Endothelial cell of umbilical vein (primary cell): ENCODE data around the gene OPTC. TPM values are rescaled to one million over a fixed set of nuclear protein-coding genes. Genes with fewer than 3 reads are reported as not detected.

Experiments
- BruUV-seq: library from RNA; stranded (reverse); fragments of 400-500 nt; replicated peaks from 2 replicates; lab custom pipeline; 2021; lab: Mats Ljungman, UMichigan
- CTCF ChIA-PET: fragments of 300-600, 350-600 bp; sonication (Branson Sonifier 250); formaldehyde crosslinking; loops from one replicate; lab custom pipeline; 2021; ENCODE audit warnings: antibody characterized with exemption, inconsistent platforms; lab: Charles Lee
- POLR2A ChIA-PET: fragments of 300-600, 350-600 bp; sonication (Branson Sonifier 250); formaldehyde crosslinking; loops from one replicate; lab custom pipeline; 2021; ENCODE audit warnings: antibody characterized with exemption, inconsistent platforms; lab: Charles Lee
- DNase-seq: peaks from one replicate; pipeline ENCODE4 v3.0.0-alpha.2; 2011; ENCODE audit warnings: low read depth, low spot score
- FAIRE-seq: peaks from 2 replicates; lab custom pipeline; 2011; peaks lifted over from hg19 to GRCh38; lab: Jason Lieb, UNC
- H2AFZ ChIP-seq: 2 replicates; pipeline ENCODE4 v1.6.0; 2012; ENCODE audit warnings: low read depth, low read length, control low read depth, inconsistent platforms
- H3K27ac ChIP-seq: 2 replicates; pipeline ENCODE4 v1.5.1; 2011; ENCODE audit warnings: low read depth, mild to moderate bottlenecking, control low read depth, low read length, moderate library complexity; ENCODE audit not compliant: insufficient read depth
- H3K27me3 ChIP-seq, 2 experiments: 2 replicates each; pipeline versions ENCODE4 v1.6.0 to v1.6.1; 2011; ENCODE audit warnings: low read length in 2 of 2, mixed read lengths in 1 of 2; ENCODE audit not compliant: control insufficient read depth in 2 of 2, insufficient read depth in 2 of 2
- H3K36me3 ChIP-seq, 2 experiments: 2 replicates in 1 of 2; 3 replicates in 1 of 2; pipeline ENCODE4 v1.5.1; 2011; ENCODE audit warnings: low read length in 2 of 2, mild to moderate bottlenecking in 1 of 2, moderate library complexity in 1 of 2; ENCODE audit not compliant: control insufficient read depth in 2 of 2, insufficient read depth in 2 of 2; ENCODE audit errors: extremely low read depth in 1 of 2
- H3K4me1 ChIP-seq: 3 replicates; pipeline ENCODE4 v1.5.1; 2011; ENCODE audit warnings: mild to moderate bottlenecking, low read length; ENCODE audit not compliant: control insufficient read depth, insufficient read depth; ENCODE audit errors: extremely low read depth
- H3K4me2 ChIP-seq: 2 replicates; pipeline ENCODE4 v1.6.1; 2011; ENCODE audit warnings: low read length, control low read depth, mixed read lengths; ENCODE audit not compliant: insufficient read depth
- H3K4me3 ChIP-seq, 3 experiments: fragments of 200-600 bp in 1 of 3; sonication (generic), shearing (Covaris generic) in 1 of 3; replicated peaks in 1 of 3; 2 replicates each; pipeline ENCODE4 v1.5.1; 2011 to 2016; ENCODE audit warnings: control low read depth in 3 of 3, low read length in 3 of 3, mild to moderate bottlenecking in 2 of 3, inconsistent platforms in 1 of 3, low read depth in 1 of 3, moderate library complexity in 1 of 3; ENCODE audit not compliant: insufficient read depth in 1 of 3
- H3K79me2 ChIP-seq: 2 replicates; pipeline ENCODE4 v1.6.0; 2012; ENCODE audit warnings: low read length, inconsistent platforms; ENCODE audit not compliant: control insufficient read depth, insufficient read depth
- H3K9ac ChIP-seq: replicated peaks from 2 replicates; pipeline ENCODE3; 2011; ENCODE audit warnings: low read length, control low read depth; ENCODE audit not compliant: insufficient read depth; ENCODE audit errors: extremely low read depth
- H3K9me1 ChIP-seq: replicated peaks from 3 replicates; pipeline ENCODE4 v1.6.0; 2011; ENCODE audit warnings: mild to moderate bottlenecking, low read length; ENCODE audit not compliant: control insufficient read depth, insufficient read depth; ENCODE audit errors: extremely low read depth
- H3K9me3 ChIP-seq: replicated peaks from 2 replicates; pipeline ENCODE4 v1.5.1; 2012; ENCODE audit warnings: low read length, inconsistent platforms; ENCODE audit not compliant: control insufficient read depth, insufficient read depth
- H4K20me1 ChIP-seq: replicated peaks from 2 replicates; pipeline ENCODE3; 2011; ENCODE audit warnings: mild to moderate bottlenecking, low read length; ENCODE audit not compliant: control insufficient read depth, insufficient read depth; ENCODE audit errors: extremely low read depth
- EZH2 ChIP-seq: IDR thresholded peaks from 2 replicates; pipeline ENCODE4 v1.6.1; 2012; ENCODE audit warnings: borderline replicate concordance, low read depth, mild to moderate bottlenecking, moderate library complexity, low read length, inconsistent platforms; ENCODE audit not compliant: severe bottlenecking
- FOS ChIP-seq: IDR thresholded peaks from 2 replicates; pipeline ENCODE4 v1.6.1; 2011; ENCODE audit warnings: mild to moderate bottlenecking, low read length, moderate library complexity, borderline replicate concordance; ENCODE audit not compliant: insufficient read depth
- GATA2 ChIP-seq: IDR thresholded peaks from 2 replicates; pipeline ENCODE4 v1.7.0; 2011; ENCODE audit warnings: low read depth, mild to moderate bottlenecking, moderate library complexity, mixed read lengths, low read length; ENCODE audit not compliant: insufficient read length, insufficient read depth
- JUN ChIP-seq: IDR thresholded peaks from 2 replicates; pipeline ENCODE4 v1.6.1; 2011; ENCODE audit warnings: borderline replicate concordance, low read depth; ENCODE audit not compliant: insufficient read length, insufficient read depth
- MYC ChIP-seq: IDR thresholded peaks from one replicate; pipeline ENCODE4 v1.6.1; 2011; ENCODE audit warnings: mild to moderate bottlenecking, low read depth, low read length
- POLR2A ChIP-seq: IDR thresholded peaks from 2 replicates; pipeline ENCODE4 v1.6.1; 2012; ENCODE audit warnings: low read depth, mild to moderate bottlenecking, control low read depth, low read length
- POLR2AphosphoS5 ChIP-seq: IDR thresholded peaks from 2 replicates; pipeline ENCODE4 v1.6.1; 2012; ENCODE audit warnings: low read depth, mild to moderate bottlenecking, control low read depth, low read length, moderate library complexity; ENCODE audit not compliant: insufficient read depth
- dilution Hi-C: fragments of 300-500 bp; cut with MboI; formaldehyde crosslinking; loops from one replicate; pipeline ENCODE4 v1.15.0; 2019; ENCODE audit warnings: low sequenced_read_pairs; ENCODE audit not compliant: extremely low pct_ligation_motif_present
- intact Hi-C: fragments of 100-400 bp; cut with micrococcal nuclease; formaldehyde crosslinking; loops from one replicate; pipeline ENCODE4 v1.10.0; 2022
- polyA plus RNA-seq, 4 experiments: library from polyadenylated mRNA; depleted of rRNA in 3 of 4; stranded (reverse) in 3 of 4; unstranded in 1 of 4; fragments of >200 nt; gene quantifications; 2 replicates each; pipeline versions ENCODE4 v1.2.1 to v1.2.3, GENCODE V29; 2011 to 2012; ENCODE audit warnings: missing spikeins in 1 of 4
- total RNA-seq: library from RNA; stranded (reverse); gene quantifications from 2 replicates; pipeline ENCODE4 v1.2.3, GENCODE V29; 2021
- TF ChIP-seq, protein P1 (sequence below): IDR thresholded peaks from 2 replicates; pipeline ENCODE4 v1.6.1; 2011; ENCODE audit not compliant: insufficient read depth, insufficient read length
- TF ChIP-seq, protein P2 (sequence below), 2 donors: IDR thresholded peaks; 1 replicate in 1 of 2; 2 replicates in 1 of 2; pipeline ENCODE4 v1.5.1; 2011; ENCODE audit warnings: low read length in 2 of 2, mild to moderate bottlenecking in 2 of 2, moderate library complexity in 2 of 2, control low read depth in 1 of 2, inconsistent platforms in 1 of 2, low read depth in 1 of 2; ENCODE audit not compliant: insufficient read depth in 1 of 2; ENCODE audit errors: extremely low read depth in 1 of 2

OPTC gene
- total and polyA plus RNA-seq, 2 donors (not counting 3 experiments of a cell fraction or from before 2014, with no cell fraction given) = not detected

- DNase-seq (no peak), FAIRE-seq (no peak)
- Histone ChIP-seq H3K9ac (peak overlapping the region; percentile 48), H3K79me2 (no peaks in the 10 kb centered on the region), H2AFZ (peak overlapping the region; percentile 65), H3K36me3 (no peaks in the 10 kb centered on the region), H3K27me3 (no peaks in the 10 kb centered on the region), H3K9me1 (no peaks in the 10 kb centered on the region), H4K20me1 (no peaks in the 10 kb centered on the region), H3K9me3 (no peaks in the 10 kb centered on the region), H3K4me1 (peaks cover 38% of the 10 kb centered on the region), H3K4me3 (no peak overlapping the region), H3K4me2 (peak overlapping the region; percentile 36), H3K27ac (peak overlapping the region; percentile 83)
- intact Hi-C loops (loop anchor here (1.0 to 5.0 kb wide), 3 partner anchors 95 to 283 kb away; partner anchors contain the start of genes ZBED6 and ZC3H11A), dilution Hi-C loops (no loop called here)
- TF ChIP-seq FOS (no peak), GATA2 (no peak), EZH2 (no peak), POLR2A (no peak), MYC (no peak), POLR2AphosphoS5 (no peak), JUN (no peak)
- TF ChIP-seq, protein P1, sequence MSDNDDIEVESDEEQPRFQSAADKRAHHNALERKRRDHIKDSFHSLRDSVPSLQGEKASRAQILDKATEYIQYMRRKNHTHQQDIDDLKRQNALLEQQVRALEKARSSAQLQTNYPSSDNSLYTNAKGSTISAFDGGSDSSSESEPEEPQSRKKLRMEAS = no peak
- TF ChIP-seq, protein P2, sequence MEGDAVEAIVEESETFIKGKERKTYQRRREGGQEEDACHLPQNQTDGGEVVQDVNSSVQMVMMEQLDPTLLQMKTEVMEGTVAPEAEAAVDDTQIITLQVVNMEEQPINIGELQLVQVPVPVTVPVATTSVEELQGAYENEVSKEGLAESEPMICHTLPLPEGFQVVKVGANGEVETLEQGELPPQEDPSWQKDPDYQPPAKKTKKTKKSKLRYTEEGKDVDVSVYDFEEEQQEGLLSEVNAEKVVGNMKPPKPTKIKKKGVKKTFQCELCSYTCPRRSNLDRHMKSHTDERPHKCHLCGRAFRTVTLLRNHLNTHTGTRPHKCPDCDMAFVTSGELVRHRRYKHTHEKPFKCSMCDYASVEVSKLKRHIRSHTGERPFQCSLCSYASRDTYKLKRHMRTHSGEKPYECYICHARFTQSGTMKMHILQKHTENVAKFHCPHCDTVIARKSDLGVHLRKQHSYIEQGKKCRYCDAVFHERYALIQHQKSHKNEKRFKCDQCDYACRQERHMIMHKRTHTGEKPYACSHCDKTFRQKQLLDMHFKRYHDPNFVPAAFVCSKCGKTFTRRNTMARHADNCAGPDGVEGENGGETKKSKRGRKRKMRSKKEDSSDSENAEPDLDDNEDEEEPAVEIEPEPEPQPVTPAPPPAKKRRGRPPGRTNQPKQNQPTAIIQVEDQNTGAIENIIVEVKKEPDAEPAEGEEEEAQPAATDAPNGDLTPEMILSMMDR (IDR thresholded peaks at IDR 0.05; ENCODE audit: extremely low read depth in 1 of 2, insufficient read depth in 1 of 2, low read depth in 1 of 2, low read length in 2 of 2) = no peak
- ChIA-PET POLR2A (no interaction called here), CTCF (no interaction called here)
- BruUV-seq = no TSS peak
Observed at GRCh38 chr1:203512517-203512847, 18.5 kb downstream of the OPTC start.
